DOHH2 (cell line): Measurements from ENCODE around the gene PIP4K2B.

Source experiments
- CTCF ChIP-seq: fragments of 200-600 bp; sonication (generic); IDR thresholded peaks from one replicate; pipeline ENCODE4 v1.5.1; 2014; ENCODE audit warnings: antibody characterized with exemption, mild to moderate bottlenecking, low read depth, low read length; ENCODE audit not compliant: poor library complexity, severe bottlenecking
- EZH2phosphoT487 ChIP-seq: fragments of 200-600 bp; sonication (generic); IDR thresholded peaks from 2 replicates; pipeline ENCODE4 v1.6.1; 2017; ENCODE audit warnings: borderline replicate concordance, mild to moderate bottlenecking, antibody characterized with exemption, low read length, moderate library complexity, mixed read lengths

- TF ChIP-seq EZH2phosphoT487 (no peak), CTCF (no peak)
These were observed 50.5 kb downstream of the PIP4K2B start for GRCh38 chr17:38748892-38749222.
